Measurements from ENCODE around the gene RPL29.

GRCh38 chr3:51994530-51994929, 1.2 kb downstream of the RPL29 start:
- TF ChIP-seq, protein P1, sequence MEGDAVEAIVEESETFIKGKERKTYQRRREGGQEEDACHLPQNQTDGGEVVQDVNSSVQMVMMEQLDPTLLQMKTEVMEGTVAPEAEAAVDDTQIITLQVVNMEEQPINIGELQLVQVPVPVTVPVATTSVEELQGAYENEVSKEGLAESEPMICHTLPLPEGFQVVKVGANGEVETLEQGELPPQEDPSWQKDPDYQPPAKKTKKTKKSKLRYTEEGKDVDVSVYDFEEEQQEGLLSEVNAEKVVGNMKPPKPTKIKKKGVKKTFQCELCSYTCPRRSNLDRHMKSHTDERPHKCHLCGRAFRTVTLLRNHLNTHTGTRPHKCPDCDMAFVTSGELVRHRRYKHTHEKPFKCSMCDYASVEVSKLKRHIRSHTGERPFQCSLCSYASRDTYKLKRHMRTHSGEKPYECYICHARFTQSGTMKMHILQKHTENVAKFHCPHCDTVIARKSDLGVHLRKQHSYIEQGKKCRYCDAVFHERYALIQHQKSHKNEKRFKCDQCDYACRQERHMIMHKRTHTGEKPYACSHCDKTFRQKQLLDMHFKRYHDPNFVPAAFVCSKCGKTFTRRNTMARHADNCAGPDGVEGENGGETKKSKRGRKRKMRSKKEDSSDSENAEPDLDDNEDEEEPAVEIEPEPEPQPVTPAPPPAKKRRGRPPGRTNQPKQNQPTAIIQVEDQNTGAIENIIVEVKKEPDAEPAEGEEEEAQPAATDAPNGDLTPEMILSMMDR (IDR thresholded peaks at IDR 0.05), result no peak
- no peak for TF ChIP-seq POLR2A (IDR thresholded peaks at IDR 0.05)

All from esophagus squamous epithelium (tissue), 4 donors.